Measurements from ENCODE around the gene TMEM270. TPM values are rescaled to one million over a fixed set of nuclear protein-coding genes. Genes with fewer than 3 reads are reported as not detected.
"Not testable (repeated sequence)": the region's sequence is repeated elsewhere in the genome, so short reads cannot be mapped to it uniquely, and the experiment has no call there.

Gene TMEM270
- not detected in 2 replicates for total RNA-seq

DNA sequence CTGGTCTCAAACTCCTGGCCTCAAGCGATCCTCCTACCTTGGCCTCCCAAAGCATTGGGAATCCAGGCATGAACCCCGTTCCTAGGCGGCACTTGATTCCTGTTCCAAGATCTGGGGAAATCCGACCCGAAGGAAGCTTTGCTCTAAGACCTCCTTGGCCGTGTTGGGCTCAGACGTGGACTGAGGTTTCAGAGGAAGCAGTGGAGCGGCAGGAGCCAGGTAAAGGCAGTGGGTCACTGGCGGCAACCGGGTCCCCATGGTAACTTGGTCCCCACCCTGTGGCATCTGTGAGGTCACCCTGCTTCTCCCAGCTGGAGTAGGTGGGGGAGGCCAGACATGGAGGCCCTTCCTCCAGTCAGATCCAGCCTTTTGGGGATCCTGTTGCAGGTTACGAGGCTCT, at the start of gene TMEM270:
TMEM270 (plus strand) TSS at position 301 of the 400 bp plus-strand sequence; CDS start at position 337, 36 bp downstream.
- Histone ChIP-seq H3K27me3 (ENCODE audit: control insufficient read depth, insufficient read depth, low read length) (peaks cover 4% of the 10 kb centered on the region), H3K36me3 (ENCODE audit: control insufficient read depth, insufficient read depth, low read length) (no peaks in the 10 kb centered on the region), H3K4me3 (ENCODE audit: low read depth, low read length) (no peak within 1 kb of the TSS)
- no peak for DNase-seq (ENCODE audit: low read depth)
- TF ChIP-seq, protein P1, sequence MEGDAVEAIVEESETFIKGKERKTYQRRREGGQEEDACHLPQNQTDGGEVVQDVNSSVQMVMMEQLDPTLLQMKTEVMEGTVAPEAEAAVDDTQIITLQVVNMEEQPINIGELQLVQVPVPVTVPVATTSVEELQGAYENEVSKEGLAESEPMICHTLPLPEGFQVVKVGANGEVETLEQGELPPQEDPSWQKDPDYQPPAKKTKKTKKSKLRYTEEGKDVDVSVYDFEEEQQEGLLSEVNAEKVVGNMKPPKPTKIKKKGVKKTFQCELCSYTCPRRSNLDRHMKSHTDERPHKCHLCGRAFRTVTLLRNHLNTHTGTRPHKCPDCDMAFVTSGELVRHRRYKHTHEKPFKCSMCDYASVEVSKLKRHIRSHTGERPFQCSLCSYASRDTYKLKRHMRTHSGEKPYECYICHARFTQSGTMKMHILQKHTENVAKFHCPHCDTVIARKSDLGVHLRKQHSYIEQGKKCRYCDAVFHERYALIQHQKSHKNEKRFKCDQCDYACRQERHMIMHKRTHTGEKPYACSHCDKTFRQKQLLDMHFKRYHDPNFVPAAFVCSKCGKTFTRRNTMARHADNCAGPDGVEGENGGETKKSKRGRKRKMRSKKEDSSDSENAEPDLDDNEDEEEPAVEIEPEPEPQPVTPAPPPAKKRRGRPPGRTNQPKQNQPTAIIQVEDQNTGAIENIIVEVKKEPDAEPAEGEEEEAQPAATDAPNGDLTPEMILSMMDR (IDR thresholded peaks at IDR 0.05; ENCODE audit: insufficient read depth, low read length, poor library complexity, severe bottlenecking): no peak

- Histone ChIP-seq H3K27me3 (ENCODE audit: control insufficient read depth, insufficient read depth, low read length) (no peaks in the 10 kb centered on the region), H3K36me3 (ENCODE audit: control insufficient read depth, insufficient read depth, low read length) (no peaks in the 10 kb centered on the region), H3K4me3 (ENCODE audit: low read depth, low read length) (no peak overlapping the region)
- TF ChIP-seq, protein P1 (IDR thresholded peaks at IDR 0.05; ENCODE audit: insufficient read depth, low read length, poor library complexity, severe bottlenecking): peak; percentile 82
- DNase-seq (ENCODE audit: low read depth): no peak
These were observed 49.2 kb upstream of the TMEM270 start for GRCh38 chr7:73811760-73812168.

GRCh38 chr7:73812996-73813395, 48.0 kb upstream of the TMEM270 start:
- Histone ChIP-seq H3K27me3 (ENCODE audit: control insufficient read depth, insufficient read depth, low read length) (no peaks in the 10 kb centered on the region), H3K4me3 (ENCODE audit: low read depth, low read length) (no peak overlapping the region), H3K36me3 (ENCODE audit: control insufficient read depth, insufficient read depth, low read length) (no peaks in the 10 kb centered on the region)
- no peak for DNase-seq (ENCODE audit: low read depth)
- TF ChIP-seq, protein P1 (IDR thresholded peaks at IDR 0.05; ENCODE audit: insufficient read depth, low read length, poor library complexity, severe bottlenecking): no peak

DNA sequence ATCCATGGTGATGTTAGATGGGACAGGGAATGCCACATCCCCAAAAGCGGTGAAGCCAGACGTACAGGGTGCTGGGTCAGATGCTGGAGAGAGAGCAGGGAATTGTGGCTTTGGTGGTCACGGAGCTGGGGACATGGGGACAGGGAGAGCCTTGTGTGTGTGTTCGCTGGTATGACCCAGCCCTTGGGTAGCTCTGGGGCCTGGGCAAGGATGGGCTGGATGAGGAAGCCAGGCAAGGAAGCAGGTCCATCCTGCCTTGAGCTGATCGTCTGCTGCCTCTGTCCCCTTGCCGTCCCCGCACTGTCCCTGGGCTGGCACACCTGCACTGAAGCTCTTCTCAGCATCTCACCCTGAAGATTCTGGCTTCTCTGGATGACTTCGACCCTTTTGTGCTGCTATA, 45.5 kb upstream of the TMEM270 start:
- TF ChIP-seq, protein P1 (IDR thresholded peaks at IDR 0.05; ENCODE audit: insufficient read depth, low read length, poor library complexity, severe bottlenecking): no peak
- Histone ChIP-seq H3K27me3 (ENCODE audit: control insufficient read depth, insufficient read depth, low read length) (no peaks in the 10 kb centered on the region), H3K36me3 (ENCODE audit: control insufficient read depth, insufficient read depth, low read length) (no peaks in the 10 kb centered on the region), H3K4me3 (ENCODE audit: low read depth, low read length) (no peak overlapping the region)
- DNase-seq (ENCODE audit: low read depth): no peak

GRCh38 chr7:73817121-73817520, 43.8 kb upstream of the TMEM270 start:
- H3K36me3 ChIP-seq (ENCODE audit: control insufficient read depth, insufficient read depth, low read length): no peaks in the 10 kb centered on the region
- DNase-seq (ENCODE audit: low read depth): no peak
- no peaks in the 10 kb centered on the region for H3K27me3 ChIP-seq (ENCODE audit: control insufficient read depth, insufficient read depth, low read length)
- TF ChIP-seq, protein P1 (IDR thresholded peaks at IDR 0.05; ENCODE audit: insufficient read depth, low read length, poor library complexity, severe bottlenecking): no peak
- no peak overlapping the region for H3K4me3 ChIP-seq (ENCODE audit: low read depth, low read length)

DNA sequence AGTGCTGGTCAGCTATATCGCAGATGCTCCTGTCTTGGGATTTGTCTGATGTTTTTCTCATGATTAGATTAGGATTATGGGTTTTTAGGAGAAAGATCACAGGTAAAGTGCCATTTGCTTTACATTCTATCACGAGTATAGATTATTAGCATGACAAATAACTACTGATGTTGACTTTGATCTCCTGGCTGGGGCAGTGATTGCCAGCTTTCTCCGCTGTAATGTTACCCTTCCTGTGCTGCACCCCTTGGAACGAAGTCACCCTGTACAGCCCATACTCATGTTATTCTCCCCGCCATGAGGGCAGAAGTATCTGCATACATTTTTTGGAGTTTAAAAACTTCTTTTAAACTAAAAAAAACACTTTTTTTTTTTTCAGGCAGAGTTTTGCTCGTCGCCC, 40.9 kb upstream of the TMEM270 start:
- H3K36me3 ChIP-seq (ENCODE audit: control insufficient read depth, insufficient read depth, low read length): no peaks in the 10 kb centered on the region
- TF ChIP-seq, protein P1 (IDR thresholded peaks at IDR 0.05; ENCODE audit: insufficient read depth, low read length, poor library complexity, severe bottlenecking): no peak
- no peak for DNase-seq (ENCODE audit: low read depth)

DNA sequence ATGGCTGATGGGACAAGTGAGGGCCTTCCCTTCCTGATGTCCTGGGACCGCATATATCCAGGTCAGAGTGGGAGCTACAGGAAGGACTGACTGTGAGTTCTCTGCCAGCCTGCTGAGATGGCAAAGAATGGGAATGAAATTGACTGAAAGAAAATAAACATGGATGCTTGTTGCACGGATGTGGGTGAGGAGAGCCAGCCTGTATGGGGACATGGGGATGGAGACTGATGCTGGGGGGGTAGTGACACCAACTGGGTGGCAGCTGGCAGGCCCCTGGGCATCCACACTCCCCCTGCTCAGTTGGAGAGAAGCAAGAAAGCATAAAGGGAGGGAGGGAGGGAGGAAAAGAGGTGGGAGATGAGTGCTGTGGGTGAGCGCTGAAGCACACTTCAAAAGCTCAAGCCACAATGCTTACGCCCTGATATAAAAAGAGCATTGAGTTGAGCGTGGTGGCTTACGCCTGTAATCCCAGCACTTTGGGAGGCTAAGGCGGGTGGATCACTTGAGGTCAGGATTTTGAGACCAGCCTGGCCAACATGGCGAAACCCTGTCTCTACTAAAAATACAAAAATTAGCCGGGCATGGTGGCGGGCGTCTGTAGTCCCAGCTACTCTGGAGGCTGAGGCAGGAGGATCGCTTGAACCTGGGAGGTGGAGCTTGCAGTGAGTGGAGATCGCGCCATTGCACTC, 39.2 kb upstream of the TMEM270 start:
- not testable (repeated sequence) for H3K4me3 ChIP-seq (ENCODE audit: low read depth, low read length); H3K36me3 ChIP-seq (ENCODE audit: control insufficient read depth, insufficient read depth, low read length); DNase-seq (ENCODE audit: low read depth); H3K27me3 ChIP-seq (ENCODE audit: control insufficient read depth, insufficient read depth, low read length)

More for the DNA sequence above, 40.9 kb upstream of the TMEM270 start:
- Histone ChIP-seq H3K4me3 (ENCODE audit: low read depth, low read length) (no peak overlapping the region), H3K27me3 (ENCODE audit: control insufficient read depth, insufficient read depth, low read length) (no peaks in the 10 kb centered on the region)

Data from kidney epithelial cell (primary cell).